Stimulated activated CD8-positive, alpha-beta memory T cell treated with anti-CD3 and anti-CD28 coated beads, Interleukin-12 subunit alpha, Interleukin-12 subunit beta, amount 100 ng/mL, for 24 hours (primary cell): ENCODE results near the gene MDK.
"Not testable (repeated sequence)": the region's sequence is repeated elsewhere in the genome, so short reads cannot be mapped to it uniquely, and the experiment has no call there.

ENCODE experiments used
- DNase-seq: peaks from one replicate; pipeline ENCODE4 v3.0.0-alpha.2; 2020; ENCODE audit errors: extremely low read depth

MDK gene

DNA sequence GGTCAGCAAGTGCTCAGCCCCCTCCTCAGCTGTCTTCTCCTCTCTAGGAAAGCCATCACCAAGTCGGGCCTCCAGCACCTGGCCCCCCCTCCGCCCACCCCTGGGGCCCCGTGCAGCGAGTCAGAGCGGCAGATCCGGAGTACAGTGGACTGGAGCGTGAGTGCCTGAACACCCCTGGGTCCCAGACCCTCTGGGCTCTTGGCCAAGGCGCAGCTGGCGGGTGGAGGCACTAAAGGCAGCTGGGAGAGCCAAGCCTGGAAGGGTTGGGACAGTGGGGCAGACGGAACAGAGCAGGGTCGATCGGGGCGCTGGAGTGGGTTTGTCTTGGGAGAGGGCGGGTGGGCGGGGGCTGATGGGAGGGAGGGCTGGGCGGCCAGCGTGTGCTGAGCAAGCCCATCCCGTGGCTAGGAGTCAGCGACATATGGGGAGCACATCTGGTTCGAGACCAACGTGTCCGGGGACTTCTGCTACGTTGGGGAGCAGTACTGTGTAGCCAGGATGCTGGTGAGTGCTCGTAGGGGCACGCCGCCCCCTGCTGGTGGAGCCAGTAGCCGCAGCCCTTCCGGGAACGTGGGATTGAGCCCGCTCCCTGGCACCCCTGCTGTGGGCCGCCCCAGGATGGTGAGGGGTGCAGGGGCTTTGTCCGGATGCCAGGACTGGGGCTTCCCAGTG lies 14.1 kb upstream of the MDK start:
- no peak for DNase-seq

DNA sequence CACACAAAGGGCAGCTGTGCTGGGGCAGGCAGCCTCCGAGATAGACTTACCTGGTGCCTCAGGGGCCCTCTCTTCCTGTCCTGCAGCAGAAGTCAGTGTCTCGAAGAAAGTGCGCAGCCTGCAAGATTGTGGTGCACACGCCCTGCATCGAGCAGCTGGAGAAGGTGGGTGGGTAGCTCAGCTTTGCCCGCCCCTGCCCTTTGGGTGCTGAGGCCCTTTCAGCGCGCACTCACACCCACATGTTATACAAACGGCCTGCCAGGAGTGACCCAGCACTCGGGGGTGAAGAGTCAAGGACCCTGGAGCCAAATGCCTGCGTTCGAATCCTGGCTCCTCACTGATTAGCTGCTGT lies 13.6 kb upstream of the MDK start:
- DNase-seq: no peak

DNA sequence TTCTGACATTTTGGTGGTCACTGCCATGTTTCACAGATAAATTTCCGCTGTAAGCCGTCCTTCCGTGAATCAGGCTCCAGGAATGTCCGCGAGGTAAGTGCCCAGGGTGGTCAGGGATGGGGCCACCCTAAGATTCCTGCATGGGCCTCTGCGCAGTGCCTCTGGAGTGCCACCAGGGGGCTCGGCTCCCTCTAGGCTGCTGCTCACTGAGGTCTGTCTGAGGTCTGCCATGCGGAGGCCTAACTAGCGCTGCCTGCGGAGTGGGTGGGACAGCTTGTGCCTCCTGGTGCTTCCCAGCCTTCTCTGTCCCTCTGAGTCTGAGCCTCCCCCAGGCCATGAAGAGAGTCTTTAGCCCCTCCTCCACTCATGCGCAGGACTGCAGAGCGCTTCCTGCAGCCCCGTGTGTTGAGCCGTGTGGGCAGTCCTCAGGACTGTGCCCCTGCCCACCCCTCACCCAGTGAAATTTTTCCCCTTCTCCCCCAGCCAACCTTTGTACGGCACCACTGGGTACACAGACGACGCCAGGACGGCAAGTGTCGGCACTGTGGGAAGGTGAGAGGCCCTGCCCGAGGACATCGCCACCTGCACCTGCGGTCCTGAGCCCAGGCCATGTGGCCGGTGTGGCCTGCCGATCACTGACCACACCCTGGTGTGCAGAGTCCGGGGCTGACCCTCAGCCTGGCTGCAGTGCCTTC lies 11.9 kb upstream of the MDK start:
- DNase-seq: no peak

DNA sequence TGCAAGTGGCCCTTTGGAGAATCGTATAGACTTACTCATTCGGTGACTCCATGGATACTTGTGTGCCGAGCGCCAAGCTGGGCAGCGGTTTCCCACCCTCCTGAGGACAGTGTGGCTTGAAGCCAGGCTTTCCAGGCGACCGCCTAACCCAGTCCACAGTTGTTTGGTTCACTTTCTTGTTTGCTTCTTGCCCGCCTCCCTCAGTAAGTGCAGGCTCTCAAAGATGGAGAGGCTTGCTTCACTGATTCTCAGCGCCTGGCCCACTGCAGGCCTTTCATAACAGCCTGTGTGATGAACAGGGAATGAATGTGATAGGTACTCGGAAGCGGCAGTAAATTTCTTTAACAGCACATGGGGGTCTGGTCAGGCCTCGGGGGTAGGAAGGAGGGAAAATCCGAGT lies 11.2 kb upstream of the MDK start:
- no peak for DNase-seq

DNA sequence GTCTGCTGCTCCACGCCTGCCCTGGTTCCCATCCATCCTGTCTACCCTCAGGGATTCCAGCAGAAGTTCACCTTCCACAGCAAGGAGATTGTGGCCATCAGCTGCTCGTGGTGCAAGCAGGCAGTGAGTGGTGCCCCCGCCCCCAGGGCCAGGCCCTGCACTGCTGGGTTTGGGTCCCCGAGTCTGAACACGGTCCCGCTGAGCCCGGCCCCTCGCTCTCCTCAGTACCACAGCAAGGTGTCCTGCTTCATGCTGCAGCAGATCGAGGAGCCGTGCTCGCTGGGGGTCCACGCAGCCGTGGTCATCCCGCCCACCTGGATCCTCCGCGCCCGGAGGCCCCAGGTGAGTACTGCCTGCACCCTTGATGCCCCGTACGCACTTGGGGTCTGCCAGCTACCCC lies 10.2 kb upstream of the MDK start:
- DNase-seq: not testable (repeated sequence)

DNA sequence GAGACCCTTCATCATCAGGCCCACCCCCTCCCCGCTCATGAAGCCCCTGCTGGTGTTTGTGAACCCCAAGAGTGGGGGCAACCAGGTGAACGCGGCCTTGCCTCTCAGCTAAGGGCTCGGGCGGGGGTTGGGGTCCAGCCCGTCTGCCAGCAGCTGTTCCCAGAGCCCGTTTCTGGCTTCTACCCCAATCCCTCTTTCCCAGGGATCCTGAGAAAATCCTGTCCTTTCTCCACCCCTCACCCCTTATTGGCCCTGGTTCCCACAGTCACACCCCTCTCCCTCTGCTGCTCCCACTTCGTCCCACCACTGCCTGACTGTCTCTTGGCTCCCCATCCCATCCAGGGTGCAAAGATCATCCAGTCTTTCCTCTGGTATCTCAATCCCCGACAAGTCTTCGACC lies 9.4 kb upstream of the MDK start:
- DNase-seq: no peak

DNA sequence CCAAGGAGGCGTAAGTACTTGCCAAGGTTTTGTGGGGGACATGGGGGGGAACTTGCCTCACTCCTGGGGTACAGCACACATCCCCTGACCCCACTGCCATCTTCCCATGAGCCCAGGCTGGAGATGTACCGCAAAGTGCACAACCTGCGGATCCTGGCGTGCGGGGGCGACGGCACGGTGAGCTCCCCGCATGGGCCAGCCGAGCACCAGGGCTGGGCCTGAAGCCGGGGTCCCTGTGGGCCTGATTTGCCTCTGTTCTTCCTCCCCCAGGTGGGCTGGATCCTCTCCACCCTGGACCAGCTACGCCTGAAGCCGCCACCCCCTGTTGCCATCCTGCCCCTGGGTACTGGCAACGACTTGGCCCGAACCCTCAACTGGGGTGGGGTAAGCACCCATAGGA lies 9.0 kb upstream of the MDK start:
- DNase-seq: not testable (repeated sequence)

DNA sequence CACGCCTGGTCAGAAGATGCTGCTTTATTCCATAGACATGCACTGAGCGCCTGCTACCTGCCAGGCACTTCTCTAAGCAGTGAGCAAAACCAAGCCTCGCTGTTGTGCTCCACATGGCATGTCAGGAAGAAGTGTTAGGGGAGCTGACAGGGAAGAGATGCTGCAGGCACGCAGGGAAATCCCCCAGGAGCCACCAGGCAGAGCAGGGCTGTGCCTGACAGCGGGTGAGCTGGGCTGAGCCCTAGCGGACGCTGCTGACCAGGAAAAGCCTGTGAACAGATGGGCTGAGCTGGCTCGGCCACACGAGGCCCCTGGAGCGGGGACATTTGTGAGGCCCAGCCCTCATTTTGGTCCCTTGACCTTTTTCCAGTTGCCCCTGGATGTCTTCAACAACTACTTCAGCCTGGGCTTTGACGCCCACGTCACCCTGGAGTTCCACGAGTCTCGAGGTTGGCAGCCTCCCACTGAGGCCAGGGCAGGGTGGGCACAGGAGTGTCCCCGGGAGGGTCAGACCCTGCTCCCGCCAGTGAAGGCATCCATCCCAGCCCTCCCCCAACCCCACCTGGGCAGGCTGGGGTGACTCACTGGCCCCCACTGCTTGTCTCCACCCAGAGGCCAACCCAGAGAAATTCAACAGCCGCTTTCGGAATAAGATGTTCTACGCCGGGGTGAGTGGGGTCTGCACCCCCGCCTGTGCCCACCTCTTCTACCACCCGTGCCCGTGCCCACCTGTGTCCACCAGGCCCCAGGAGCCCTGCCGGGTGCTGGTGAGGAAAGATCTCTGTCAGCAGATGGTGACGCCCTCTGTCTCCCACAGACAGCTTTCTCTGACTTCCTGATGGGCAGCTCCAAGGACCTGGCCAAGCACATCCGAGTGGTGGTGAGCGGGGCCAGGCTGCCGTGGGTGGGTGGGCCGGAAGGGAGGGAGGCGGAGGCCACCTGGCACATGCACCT lies 7.4 kb upstream of the MDK start:
- no peak for DNase-seq

DNA sequence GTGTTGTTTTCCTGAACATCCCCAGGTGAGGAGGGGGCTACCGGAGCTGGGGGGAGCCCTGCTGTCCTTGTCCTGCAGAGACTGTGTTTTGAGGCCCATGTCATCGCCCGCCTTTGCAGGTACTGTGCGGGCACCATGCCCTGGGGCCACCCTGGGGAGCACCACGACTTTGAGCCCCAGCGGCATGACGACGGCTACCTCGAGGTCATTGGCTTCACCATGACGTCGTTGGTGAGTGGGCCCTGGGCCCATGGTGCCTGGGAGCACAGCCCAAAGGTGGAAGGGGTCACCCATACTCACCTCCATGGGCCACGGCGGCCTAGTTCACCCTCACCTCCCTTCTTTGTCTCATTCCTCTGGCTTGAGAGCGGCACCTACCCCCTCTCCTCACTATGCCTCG lies 6.7 kb upstream of the MDK start:
- DNase-seq: no peak

DNA sequence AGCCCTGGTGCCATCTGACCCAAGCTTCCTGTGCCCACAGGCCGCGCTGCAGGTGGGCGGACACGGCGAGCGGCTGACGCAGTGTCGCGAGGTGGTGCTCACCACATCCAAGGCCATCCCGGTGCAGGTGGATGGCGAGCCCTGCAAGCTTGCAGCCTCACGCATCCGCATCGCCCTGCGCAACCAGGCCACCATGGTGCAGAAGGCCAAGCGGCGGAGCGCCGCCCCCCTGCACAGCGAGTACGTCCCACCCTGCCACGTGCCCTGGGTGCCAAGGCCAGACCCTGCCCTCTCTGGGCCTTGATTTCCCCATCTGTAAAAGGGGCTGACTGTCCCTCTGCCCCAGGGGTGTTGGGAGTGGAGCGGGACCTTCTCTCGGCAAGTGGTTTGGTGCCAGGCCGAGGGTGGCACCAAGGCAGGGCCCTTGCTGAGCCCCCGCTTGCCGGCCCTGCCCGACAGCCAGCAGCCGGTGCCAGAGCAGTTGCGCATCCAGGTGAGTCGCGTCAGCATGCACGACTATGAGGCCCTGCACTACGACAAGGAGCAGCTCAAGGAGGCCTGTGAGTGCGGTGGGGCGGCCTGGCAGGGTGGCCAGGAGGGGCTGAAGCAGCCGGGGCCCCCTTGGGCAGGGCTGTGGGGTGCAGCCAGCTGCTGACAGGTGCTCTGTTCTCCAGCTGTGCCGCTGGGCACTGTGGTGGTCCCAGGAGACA lies 5.9 kb upstream of the MDK start:
- no peak for DNase-seq

DNA sequence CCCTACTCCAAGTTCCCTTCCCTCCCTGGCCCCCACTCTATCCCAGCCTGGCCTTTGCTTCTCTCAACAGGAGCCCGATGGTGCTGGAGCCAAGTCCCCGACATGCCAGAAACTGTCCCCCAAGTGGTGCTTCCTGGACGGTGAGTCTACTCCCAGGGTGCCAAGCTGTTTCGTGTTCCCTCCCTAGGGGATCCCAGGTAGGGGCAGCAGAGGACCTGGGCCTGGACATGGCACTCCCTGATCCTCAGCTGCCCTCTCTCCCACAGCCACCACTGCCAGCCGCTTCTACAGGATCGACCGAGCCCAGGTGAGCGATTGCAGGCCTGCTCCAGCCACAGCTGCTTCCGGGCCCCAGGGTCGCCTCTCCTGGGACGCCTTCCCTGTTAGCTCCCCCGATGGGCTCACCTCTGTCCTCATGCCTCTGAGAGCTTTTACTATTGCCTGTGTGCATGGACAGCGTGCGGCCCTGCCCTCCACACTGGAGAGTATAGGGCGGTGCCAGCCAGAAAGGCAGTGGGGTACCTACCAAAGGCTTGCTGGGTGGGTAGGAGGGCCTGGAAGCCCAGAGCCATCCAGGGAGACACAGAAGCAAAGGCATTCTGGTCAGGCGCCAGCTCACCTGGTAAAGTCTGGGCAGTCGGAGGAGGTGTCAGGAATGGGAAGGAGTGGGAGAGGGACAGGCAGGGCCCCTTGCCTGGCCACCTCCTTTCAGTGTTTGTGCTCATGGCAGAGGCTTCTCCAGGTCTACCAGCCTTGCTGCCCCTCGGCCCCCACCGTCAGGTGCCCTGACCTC lies 5.0 kb upstream of the MDK start:
- no peak for DNase-seq

DNA sequence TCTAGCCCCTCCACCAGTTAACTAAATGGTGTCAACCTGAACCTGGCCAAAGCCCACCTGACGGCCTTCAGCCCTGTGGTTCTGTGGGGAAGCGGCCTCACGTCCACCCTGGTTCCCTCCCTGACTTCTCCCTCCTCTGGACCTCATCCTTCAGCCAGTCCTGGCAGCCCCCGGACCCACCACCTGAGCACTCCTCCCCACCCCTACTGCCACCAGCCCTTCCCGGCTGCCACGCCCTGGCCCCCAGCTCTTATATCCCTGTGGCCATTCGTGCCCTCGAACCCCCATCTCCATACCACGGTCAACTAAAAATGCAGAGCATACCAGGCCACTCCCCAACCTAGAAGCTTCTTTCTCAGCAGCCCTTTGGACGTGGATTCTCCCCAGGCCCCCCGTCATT lies 4.2 kb upstream of the MDK start:
- no peak for DNase-seq

DNA sequence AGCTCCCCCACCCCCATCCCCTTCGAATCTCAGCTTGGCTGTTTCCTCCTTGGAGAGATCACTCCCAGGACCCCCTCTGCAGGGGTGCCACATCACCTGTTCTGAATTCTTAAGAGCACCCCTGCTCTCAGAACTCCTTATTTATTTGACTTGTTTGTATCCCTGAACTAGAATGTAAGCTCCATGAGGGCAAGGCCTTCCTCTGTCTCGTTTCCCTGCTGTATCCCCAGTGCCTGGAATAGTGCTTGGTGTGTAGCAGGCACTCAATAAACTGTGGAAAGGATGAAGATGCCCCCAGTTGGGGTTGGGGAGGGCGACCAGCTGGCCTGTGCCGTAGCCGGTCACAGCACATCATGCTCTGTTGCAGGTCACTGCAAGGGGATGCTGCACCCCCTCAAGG lies 3.6 kb upstream of the MDK start:
- no peak for DNase-seq

DNA sequence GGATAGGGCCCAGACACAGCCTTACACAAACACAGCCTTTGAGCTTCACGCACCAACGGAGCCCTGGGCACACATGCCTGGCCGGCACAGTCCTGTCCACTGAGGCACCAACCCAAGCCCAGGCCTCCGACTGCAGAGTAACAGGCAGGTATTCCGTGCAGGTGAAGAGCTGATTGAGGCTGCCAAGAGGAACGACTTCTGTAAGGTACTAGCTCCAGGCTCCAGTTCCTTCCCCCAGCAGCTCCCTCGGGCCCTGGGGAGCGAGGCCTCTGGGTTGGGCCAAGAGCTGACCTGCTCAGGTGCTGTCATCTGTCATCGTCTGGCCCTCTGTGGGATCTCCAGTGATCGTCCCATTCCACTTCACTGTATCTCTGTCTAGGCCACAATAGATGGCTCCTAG lies 3.2 kb upstream of the MDK start:
- DNase-seq: no peak

DNA sequence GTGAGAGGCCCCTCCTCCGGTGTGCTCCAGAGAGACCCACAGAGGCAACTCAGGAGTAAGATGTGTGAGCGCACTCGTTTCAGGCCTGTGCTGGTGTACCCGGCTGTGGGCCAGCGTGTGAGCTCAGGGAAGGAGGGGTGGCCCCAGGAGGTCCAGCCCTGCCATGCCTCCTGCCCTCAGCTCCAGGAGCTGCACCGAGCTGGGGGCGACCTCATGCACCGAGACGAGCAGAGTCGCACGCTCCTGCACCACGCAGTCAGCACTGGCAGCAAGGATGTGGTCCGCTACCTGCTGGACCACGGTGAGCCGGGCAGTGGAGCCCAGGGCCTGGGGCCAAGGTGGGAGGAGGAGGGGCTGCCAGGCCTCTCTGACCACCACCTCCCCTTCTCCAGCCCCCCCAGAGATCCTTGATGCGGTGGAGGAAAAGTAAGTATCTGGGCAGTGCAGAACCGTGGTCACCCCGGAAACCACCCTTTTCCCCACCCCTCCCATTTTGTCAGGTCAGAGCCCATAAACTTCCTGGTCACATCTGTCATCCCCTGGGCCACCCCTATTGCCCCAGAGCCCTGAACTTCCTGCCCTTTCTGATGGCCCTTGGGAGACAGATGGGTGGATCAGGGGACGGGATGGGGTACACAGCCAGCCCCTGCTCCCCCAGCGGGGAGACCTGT lies 2.5 kb upstream of the MDK start:
- DNase-seq: no peak

DNA sequence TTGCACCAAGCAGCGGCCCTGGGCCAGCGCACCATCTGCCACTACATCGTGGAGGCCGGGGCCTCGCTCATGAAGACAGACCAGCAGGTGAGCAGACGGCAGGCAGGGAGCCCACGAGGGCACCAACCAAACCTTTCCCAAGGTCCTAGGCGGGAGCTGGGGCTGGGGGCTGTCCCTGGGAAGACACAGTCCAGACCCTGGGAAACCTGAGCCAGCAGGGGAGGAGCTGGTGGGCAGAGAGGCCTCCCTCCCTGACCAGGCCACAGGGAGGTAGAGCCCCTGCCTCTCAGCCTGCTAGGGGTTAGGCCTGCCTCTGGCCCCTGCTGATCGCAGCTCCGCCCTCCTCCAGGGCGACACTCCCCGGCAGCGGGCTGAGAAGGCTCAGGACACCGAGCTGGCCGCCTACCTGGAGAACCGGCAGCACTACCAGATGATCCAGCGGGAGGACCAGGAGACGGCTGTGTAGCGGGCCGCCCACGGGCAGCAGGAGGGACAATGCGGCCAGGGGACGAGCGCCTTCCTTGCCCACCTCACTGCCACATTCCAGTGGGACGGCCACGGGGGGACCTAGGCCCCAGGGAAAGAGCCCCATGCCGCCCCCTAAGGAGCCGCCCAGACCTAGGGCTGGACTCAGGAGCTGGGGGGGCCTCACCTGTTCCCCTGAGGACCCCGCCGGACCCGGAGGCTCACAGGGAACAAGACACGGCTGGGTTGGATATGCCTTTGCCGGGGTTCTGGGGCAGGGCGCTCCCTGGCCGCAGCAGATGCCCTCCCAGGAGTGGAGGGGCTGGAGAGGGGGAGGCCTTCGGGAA lies 1.8 kb upstream of the MDK start:
- not testable (repeated sequence) for DNase-seq

DNA sequence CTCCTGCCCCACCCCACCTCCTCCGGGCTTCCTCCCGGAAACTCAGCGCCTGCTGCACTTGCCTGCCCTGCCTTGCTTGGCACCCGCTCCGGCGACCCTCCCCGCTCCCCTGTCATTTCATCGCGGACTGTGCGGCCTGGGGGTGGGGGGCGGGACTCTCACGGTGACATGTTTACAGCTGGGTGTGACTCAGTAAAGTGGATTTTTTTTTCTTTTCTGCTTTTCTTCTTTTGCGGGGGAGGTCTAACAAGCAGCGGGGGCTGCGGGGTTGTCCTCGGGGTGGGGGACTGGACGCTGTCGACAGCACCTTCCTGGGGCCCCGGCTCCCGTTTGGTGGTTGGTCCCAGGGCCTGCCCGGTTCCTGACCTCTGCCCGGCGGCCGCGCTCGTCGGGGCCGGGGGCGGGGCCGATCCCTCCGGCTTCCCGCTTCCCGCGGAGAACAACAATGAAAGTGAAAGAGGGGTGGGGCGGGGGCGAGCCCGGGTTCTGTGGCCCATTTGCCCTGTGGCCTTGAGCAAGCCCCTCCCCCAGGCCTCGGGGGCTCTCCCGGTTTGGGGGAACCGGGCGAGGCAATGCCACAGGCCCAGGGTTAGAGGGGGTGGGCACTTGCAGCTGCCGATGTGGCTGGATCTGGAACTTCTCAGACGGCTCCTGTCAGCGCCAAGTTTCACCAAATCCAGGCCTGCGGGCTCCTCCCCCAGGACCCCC lies 975 bp upstream of the MDK start:
- DNase-seq: no peak

DNA sequence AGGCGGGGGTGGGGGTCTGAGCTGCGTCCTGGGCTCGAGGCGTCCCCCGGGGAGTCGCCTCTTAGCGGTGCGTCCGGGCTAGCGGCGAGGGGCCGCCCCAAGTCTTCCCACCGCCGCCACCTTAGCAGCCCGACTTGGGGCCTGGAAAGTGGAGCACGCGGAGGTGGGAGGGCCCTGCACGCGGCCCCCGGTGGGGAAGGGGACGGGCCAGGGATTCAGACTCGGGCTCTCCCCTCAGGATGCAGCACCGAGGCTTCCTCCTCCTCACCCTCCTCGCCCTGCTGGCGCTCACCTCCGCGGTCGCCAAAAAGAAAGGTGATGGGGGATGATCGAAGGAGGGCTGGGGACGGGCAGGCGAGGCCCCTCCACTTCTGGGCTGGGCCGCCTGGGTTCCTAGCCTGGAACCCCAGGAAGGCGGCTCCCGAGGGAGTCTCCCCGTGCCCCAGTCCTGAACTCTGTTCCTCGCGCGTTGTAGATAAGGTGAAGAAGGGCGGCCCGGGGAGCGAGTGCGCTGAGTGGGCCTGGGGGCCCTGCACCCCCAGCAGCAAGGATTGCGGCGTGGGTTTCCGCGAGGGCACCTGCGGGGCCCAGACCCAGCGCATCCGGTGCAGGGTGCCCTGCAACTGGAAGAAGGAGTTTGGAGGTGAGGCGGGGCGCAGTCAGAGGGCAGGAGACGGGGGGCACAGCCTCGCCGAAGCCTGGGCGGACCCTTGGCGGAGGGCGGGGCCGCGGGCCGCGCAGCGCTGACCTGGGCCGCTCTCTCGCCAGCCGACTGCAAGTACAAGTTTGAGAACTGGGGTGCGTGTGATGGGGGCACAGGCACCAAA lies 563 bp downstream of the MDK start:
- no peak for DNase-seq
